Smooth muscle cell (in vitro differentiated cells): ENCODE data around the gene PTCD1. TPM values are rescaled to one million over a fixed set of nuclear protein-coding genes. Genes with fewer than 3 reads are reported as not detected.

Experiments
- DNase-seq: peaks from one replicate; lab custom pipeline; 2025; ENCODE audit not compliant: unreplicated experiment; lab: John Stamatoyannopoulos, UW
- H2AFZ ChIP-seq: fragments of 200-600 bp; sonication (generic); 2 replicates; pipeline ENCODE4 v1.6.0; 2016; ENCODE audit warnings: antibody characterized with exemption, low read depth, mild to moderate bottlenecking
- H3F3A ChIP-seq: fragments of 200-600 bp; sonication (generic); 2 replicates; pipeline ENCODE4 v1.6.0; 2017; ENCODE audit warnings: antibody characterized with exemption, low read depth
- H3K27ac ChIP-seq: fragments of 200-600 bp; sonication (generic); 2 replicates; pipeline ENCODE4 v1.5.1; 2016; ENCODE audit warnings: low read depth, mild to moderate bottlenecking
- H3K27me3 ChIP-seq: fragments of 200-600 bp; sonication (generic); 2 replicates; pipeline ENCODE4 v1.6.1; 2016; ENCODE audit warnings: low read depth, mild to moderate bottlenecking
- H3K36me3 ChIP-seq: fragments of 200-600 bp; sonication (generic); 2 replicates; pipeline ENCODE4 v1.5.1; 2016; ENCODE audit warnings: low read depth
- H3K4me1 ChIP-seq: fragments of 200-600 bp; sonication (generic); 2 replicates; pipeline ENCODE4 v1.5.1; 2016; ENCODE audit warnings: low read depth
- H3K4me2 ChIP-seq: fragments of 200-600 bp; sonication (generic); 2 replicates; pipeline ENCODE4 v1.6.0; 2016; ENCODE audit warnings: mild to moderate bottlenecking
- H3K4me3 ChIP-seq: fragments of 200-600 bp; sonication (generic); 2 replicates; pipeline ENCODE4 v1.5.1; 2016; ENCODE audit warnings: mild to moderate bottlenecking
- H3K79me2 ChIP-seq: fragments of 200-600 bp; sonication (generic); 2 replicates; pipeline ENCODE4 v1.6.0; 2016; ENCODE audit warnings: low read depth, mild to moderate bottlenecking
- H3K9ac ChIP-seq: fragments of 200-600 bp; sonication (generic); 2 replicates; pipeline ENCODE4 v1.6.0; 2016; ENCODE audit warnings: low read depth
- H3K9me3 ChIP-seq: fragments of 200-600 bp; sonication (generic); replicated peaks from 2 replicates; pipeline ENCODE4 v1.5.1; 2016; ENCODE audit warnings: low read depth
- H4K20me1 ChIP-seq: fragments of 200-600 bp; sonication (generic); 2 replicates; pipeline ENCODE4 v1.6.0; 2016; ENCODE audit warnings: low read depth
- WGBS: methylation state at CpG from one replicate; pipeline ENCODE4 v1.1.7; 2016; ENCODE audit warnings: low lambda C conversion rate; 5-methylcytosine and 5-hydroxymethylcytosine counted together
- polyA plus RNA-seq: library from polyadenylated mRNA; unstranded; fragments of >200 nt; fragmentation: Nextera tagmentation; extraction: Ambion mirVana; gene quantifications from 2 replicates; pipeline ENCODE4 v1.2.1, GENCODE V29; 2016
- total RNA-seq: library from RNA; depleted of rRNA; stranded (reverse); fragments of >200 nt; gene quantifications from 2 replicates; pipeline ENCODE4 v1.2.3, GENCODE V29; 2014
- TF ChIP-seq, protein P1 (sequence below): fragments of 200-600 bp; sonication (generic); IDR thresholded peaks from 2 replicates; pipeline ENCODE4 v1.5.1; 2017; ENCODE audit warnings: borderline replicate concordance, mild to moderate bottlenecking, antibody characterized with exemption; ENCODE audit not compliant: insufficient read depth, poor library complexity, severe bottlenecking

Gene PTCD1
- total and polyA plus RNA-seq, 2 experiments from 2014 or later: 4.5 to 10.8 TPM

DNA sequence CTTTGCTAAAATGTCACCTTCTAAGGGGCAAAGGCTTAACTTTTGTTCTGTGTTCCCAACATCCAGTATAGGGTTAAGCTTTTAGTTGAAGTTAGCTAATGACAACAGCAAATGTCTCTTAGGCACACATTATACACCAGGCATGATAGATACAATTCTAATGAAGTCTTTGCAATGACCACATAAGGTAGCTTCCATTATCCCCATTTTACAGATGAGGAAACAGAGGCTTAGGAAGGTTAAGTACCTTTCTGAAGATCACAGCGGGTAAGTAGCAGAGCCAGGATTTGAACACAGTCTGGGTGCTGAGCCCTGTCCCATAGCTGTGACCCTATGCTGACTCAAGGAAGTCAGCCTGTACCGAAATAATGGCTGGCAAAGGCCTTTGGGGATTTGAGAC is 28.0 kb downstream of the PTCD1 start:
- H3K36me3 ChIP-seq: peaks cover 10% of the 10 kb centered on the region
- no peaks in the 10 kb centered on the region for H3K9me3 ChIP-seq
- H3F3A ChIP-seq: no peaks in the 10 kb centered on the region
- peaks cover 45% of the 10 kb centered on the region for H4K20me1 ChIP-seq
- no peak overlapping the region for H2AFZ ChIP-seq
- H3K27ac ChIP-seq: no peak overlapping the region
- H3K27me3 ChIP-seq: no peaks in the 10 kb centered on the region
- H3K4me1 ChIP-seq: peaks cover 17% of the 10 kb centered on the region
- DNase-seq: no peak
- TF ChIP-seq, protein P1, sequence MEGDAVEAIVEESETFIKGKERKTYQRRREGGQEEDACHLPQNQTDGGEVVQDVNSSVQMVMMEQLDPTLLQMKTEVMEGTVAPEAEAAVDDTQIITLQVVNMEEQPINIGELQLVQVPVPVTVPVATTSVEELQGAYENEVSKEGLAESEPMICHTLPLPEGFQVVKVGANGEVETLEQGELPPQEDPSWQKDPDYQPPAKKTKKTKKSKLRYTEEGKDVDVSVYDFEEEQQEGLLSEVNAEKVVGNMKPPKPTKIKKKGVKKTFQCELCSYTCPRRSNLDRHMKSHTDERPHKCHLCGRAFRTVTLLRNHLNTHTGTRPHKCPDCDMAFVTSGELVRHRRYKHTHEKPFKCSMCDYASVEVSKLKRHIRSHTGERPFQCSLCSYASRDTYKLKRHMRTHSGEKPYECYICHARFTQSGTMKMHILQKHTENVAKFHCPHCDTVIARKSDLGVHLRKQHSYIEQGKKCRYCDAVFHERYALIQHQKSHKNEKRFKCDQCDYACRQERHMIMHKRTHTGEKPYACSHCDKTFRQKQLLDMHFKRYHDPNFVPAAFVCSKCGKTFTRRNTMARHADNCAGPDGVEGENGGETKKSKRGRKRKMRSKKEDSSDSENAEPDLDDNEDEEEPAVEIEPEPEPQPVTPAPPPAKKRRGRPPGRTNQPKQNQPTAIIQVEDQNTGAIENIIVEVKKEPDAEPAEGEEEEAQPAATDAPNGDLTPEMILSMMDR: no peak
- H3K4me3 ChIP-seq: no peak overlapping the region
- 100% methylated on average over 2 of the region's 2 CpGs for WGBS
- peaks cover 73% of the 10 kb centered on the region for H3K79me2 ChIP-seq
- no peak overlapping the region for H3K9ac ChIP-seq
- no peak overlapping the region for H3K4me2 ChIP-seq

DNA sequence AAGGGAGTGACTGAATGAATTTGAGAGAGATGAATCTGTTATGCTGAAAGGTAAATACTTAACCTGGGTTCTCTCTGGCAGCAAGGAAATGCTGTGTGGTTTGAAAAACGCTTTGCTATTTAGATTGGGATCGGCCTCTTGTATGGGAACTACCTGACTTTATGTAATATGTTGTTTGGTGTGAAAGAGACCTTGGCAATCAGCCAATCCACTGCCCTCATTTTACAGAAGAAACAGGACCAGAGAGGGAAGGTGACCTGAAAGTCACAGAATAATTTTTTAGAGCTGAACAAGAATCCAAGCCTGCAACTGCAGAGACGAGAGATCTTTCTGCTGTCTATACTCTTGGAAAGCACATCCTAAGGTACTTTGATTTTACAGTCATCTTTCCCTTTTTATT is 28.8 kb downstream of the PTCD1 start:
- Histone ChIP-seq H3K4me3 (peak overlapping the region; percentile 92), H3K4me1 (peaks cover 17% of the 10 kb centered on the region), H4K20me1 (peaks cover 52% of the 10 kb centered on the region), H3K36me3 (peaks cover 10% of the 10 kb centered on the region), H3K27ac (peak overlapping the region; percentile 98), H3K79me2 (peaks cover 82% of the 10 kb centered on the region), H3K9ac (peak overlapping the region; percentile 97), H3F3A (no peaks in the 10 kb centered on the region), H2AFZ (no peak overlapping the region), H3K9me3 (no peaks in the 10 kb centered on the region), H3K27me3 (no peaks in the 10 kb centered on the region), H3K4me2 (peak overlapping the region; percentile 96)
- WGBS: 77% methylated on average over 3 of the region's 3 CpGs
- TF ChIP-seq, protein P1: no peak
- DNase-seq: no peak

DNA sequence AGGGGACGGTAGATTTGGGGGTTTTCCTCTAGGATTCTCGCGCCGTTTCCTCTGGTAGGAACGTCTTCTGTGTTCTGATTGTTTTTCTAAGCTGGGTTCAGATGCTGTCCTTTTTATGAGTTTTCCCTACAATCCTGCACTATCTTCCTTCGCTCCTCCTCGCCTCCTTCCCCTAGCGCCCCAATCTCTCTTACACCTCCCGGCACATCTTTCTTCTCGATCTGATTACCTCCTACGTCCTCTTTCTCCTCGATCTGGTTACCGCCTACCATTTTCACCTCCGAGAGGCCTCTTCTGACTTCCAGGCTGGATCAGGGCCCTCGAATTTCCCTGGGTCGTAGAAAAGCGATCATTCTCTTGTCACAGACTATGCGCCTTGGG is 29.4 kb downstream of the PTCD1 start:
- peak overlapping the region; percentile 96 for H3K4me2 ChIP-seq
- WGBS: 5% methylated on average over 16 of the region's 18 CpGs
- H3K9ac ChIP-seq: peak overlapping the region; percentile 97

More for the DNA sequence above, 29.4 kb downstream of the PTCD1 start:
- Histone ChIP-seq H3K27ac (peak overlapping the region; percentile 98), H3F3A (no peaks in the 10 kb centered on the region), H3K4me3 (peak overlapping the region; percentile 92), H3K36me3 (peaks cover 10% of the 10 kb centered on the region), H4K20me1 (peaks cover 58% of the 10 kb centered on the region), H2AFZ (peak overlapping the region; percentile 53), H3K4me1 (peaks cover 17% of the 10 kb centered on the region), H3K27me3 (no peaks in the 10 kb centered on the region), H3K9me3 (no peaks in the 10 kb centered on the region), H3K79me2 (peaks cover 77% of the 10 kb centered on the region)
- TF ChIP-seq, protein P1: no peak
- DNase-seq: no peak
